Activated naive CD4-positive, alpha-beta T cell treated with anti-CD3 and anti-CD28 coated beads, Interleukin-2, amount 50 U/mL, for 24 hours (primary cell): ENCODE results near the gene DENND1A.

Experiments
- H3K27ac Mint-ChIP-seq: one replicate; pipeline ENCODE4 v1.8.0; 2021; ENCODE audit warnings: mild to moderate bottlenecking, mixed read lengths
- H3K27me3 Mint-ChIP-seq: one replicate; pipeline ENCODE4 v1.8.0; 2021; ENCODE audit warnings: mixed read lengths
- H3K36me3 Mint-ChIP-seq: one replicate; pipeline ENCODE4 v1.8.0; 2021; ENCODE audit warnings: mixed read lengths
- H3K4me1 Mint-ChIP-seq: one replicate; pipeline ENCODE4 v1.8.0; 2021; ENCODE audit warnings: mixed read lengths
- H3K4me3 Mint-ChIP-seq: one replicate; pipeline ENCODE4 v1.8.0; 2021; ENCODE audit warnings: mild to moderate bottlenecking, mixed read lengths
- H3K9me3 Mint-ChIP-seq: one replicate; pipeline ENCODE4 v1.8.0; 2021; ENCODE audit warnings: mixed read lengths

Gene DENND1A

GRCh38 chr9:123702483-123702882 is 227.4 kb downstream of the DENND1A start:
- Mint-ChIP-seq H3K4me3 (no peak overlapping the region), H3K4me1 (no peaks in the 10 kb centered on the region), H3K36me3 (peaks cover 44% of the 10 kb centered on the region), H3K27ac (peak overlapping the region; percentile 30), H3K9me3 (peaks cover 34% of the 10 kb centered on the region), H3K27me3 (no peaks in the 10 kb centered on the region)

- Mint-ChIP-seq H3K9me3 (peaks cover 15% of the 10 kb centered on the region), H3K36me3 (peaks cover 28% of the 10 kb centered on the region)
These were observed 232.2 kb downstream of the DENND1A start for GRCh38 chr9:123697686-123698085.

GRCh38 chr9:123696476-123696875 is 233.4 kb downstream of the DENND1A start:
- Mint-ChIP-seq H3K36me3 (peaks cover 21% of the 10 kb centered on the region), H3K27ac (no peak overlapping the region), H3K4me3 (no peak overlapping the region), H3K9me3 (peaks cover 4% of the 10 kb centered on the region), H3K4me1 (peaks cover 6% of the 10 kb centered on the region), H3K27me3 (no peaks in the 10 kb centered on the region)

More at GRCh38 chr9:123697686-123698085, 232.2 kb downstream of the DENND1A start:
- Mint-ChIP-seq H3K4me3 (no peak overlapping the region), H3K27me3 (no peaks in the 10 kb centered on the region), H3K4me1 (peaks cover 6% of the 10 kb centered on the region), H3K27ac (no peak overlapping the region)

- peaks cover 6% of the 10 kb centered on the region for H3K4me1 Mint-ChIP-seq
- H3K9me3 Mint-ChIP-seq = no peaks in the 10 kb centered on the region
- peaks cover 19% of the 10 kb centered on the region for H3K36me3 Mint-ChIP-seq
These were observed 234.5 kb downstream of the DENND1A start for GRCh38 chr9:123695386-123695785.

GRCh38 chr9:123691765-123692303 is 238.1 kb downstream of the DENND1A start:
- H3K4me1 Mint-ChIP-seq = peaks cover 23% of the 10 kb centered on the region
- no peaks in the 10 kb centered on the region for H3K27me3 Mint-ChIP-seq
- no peak overlapping the region for H3K27ac Mint-ChIP-seq
- H3K4me3 Mint-ChIP-seq = no peak overlapping the region
- no peaks in the 10 kb centered on the region for H3K9me3 Mint-ChIP-seq
- H3K36me3 Mint-ChIP-seq = peaks cover 13% of the 10 kb centered on the region

More at GRCh38 chr9:123695386-123695785, 234.5 kb downstream of the DENND1A start:
- Mint-ChIP-seq H3K4me3 (no peak overlapping the region), H3K27me3 (no peaks in the 10 kb centered on the region), H3K27ac (no peak overlapping the region)

GRCh38 chr9:123689701-123690428 is 240.1 kb downstream of the DENND1A start:
- peaks cover 39% of the 10 kb centered on the region for H3K4me1 Mint-ChIP-seq
- peaks cover 13% of the 10 kb centered on the region for H3K36me3 Mint-ChIP-seq
- H3K4me3 Mint-ChIP-seq = no peak overlapping the region
- no peaks in the 10 kb centered on the region for H3K9me3 Mint-ChIP-seq
- H3K27me3 Mint-ChIP-seq = no peaks in the 10 kb centered on the region
- H3K27ac Mint-ChIP-seq = no peak overlapping the region

GRCh38 chr9:123687246-123687751 is 242.6 kb downstream of the DENND1A start:
- no peaks in the 10 kb centered on the region for H3K27me3 Mint-ChIP-seq
- no peaks in the 10 kb centered on the region for H3K9me3 Mint-ChIP-seq
- peaks cover 48% of the 10 kb centered on the region for H3K4me1 Mint-ChIP-seq
- H3K36me3 Mint-ChIP-seq = peaks cover 11% of the 10 kb centered on the region
- H3K4me3 Mint-ChIP-seq = no peak overlapping the region
- no peak overlapping the region for H3K27ac Mint-ChIP-seq

GRCh38 chr9:123686829-123687192 is 243.1 kb downstream of the DENND1A start:
- no peak overlapping the region for H3K4me3 Mint-ChIP-seq
- H3K27ac Mint-ChIP-seq = no peak overlapping the region
- peaks cover 48% of the 10 kb centered on the region for H3K4me1 Mint-ChIP-seq
- H3K9me3 Mint-ChIP-seq = no peaks in the 10 kb centered on the region
- H3K36me3 Mint-ChIP-seq = peaks cover 11% of the 10 kb centered on the region
- no peaks in the 10 kb centered on the region for H3K27me3 Mint-ChIP-seq

- H3K27ac Mint-ChIP-seq = no peak overlapping the region
These were observed 243.6 kb downstream of the DENND1A start for GRCh38 chr9:123686131-123686828.

GRCh38 chr9:123685489-123686083 is 244.3 kb downstream of the DENND1A start:
- Mint-ChIP-seq H3K4me3 (no peak overlapping the region), H3K9me3 (no peaks in the 10 kb centered on the region), H3K27ac (no peak overlapping the region), H3K4me1 (peaks cover 51% of the 10 kb centered on the region), H3K36me3 (peaks cover 14% of the 10 kb centered on the region), H3K27me3 (no peaks in the 10 kb centered on the region)

More at GRCh38 chr9:123686131-123686828, 243.6 kb downstream of the DENND1A start:
- Mint-ChIP-seq H3K4me1 (peaks cover 48% of the 10 kb centered on the region), H3K4me3 (no peak overlapping the region), H3K27me3 (no peaks in the 10 kb centered on the region), H3K36me3 (peaks cover 10% of the 10 kb centered on the region), H3K9me3 (no peaks in the 10 kb centered on the region)

GRCh38 chr9:123684393-123685149 is 245.4 kb downstream of the DENND1A start:
- Mint-ChIP-seq H3K4me3 (peak overlapping the region; percentile 2), H3K27me3 (no peaks in the 10 kb centered on the region), H3K36me3 (peaks cover 13% of the 10 kb centered on the region), H3K27ac (peak overlapping the region; percentile 1), H3K9me3 (no peaks in the 10 kb centered on the region), H3K4me1 (peaks cover 61% of the 10 kb centered on the region)

- Mint-ChIP-seq H3K4me3 (no peak overlapping the region), H3K9me3 (no peaks in the 10 kb centered on the region), H3K4me1 (peaks cover 56% of the 10 kb centered on the region), H3K36me3 (peaks cover 14% of the 10 kb centered on the region), H3K27me3 (no peaks in the 10 kb centered on the region), H3K27ac (no peak overlapping the region)
These were observed 247.2 kb downstream of the DENND1A start for GRCh38 chr9:123682746-123683145.

GRCh38 chr9:123680352-123680751 is 249.6 kb downstream of the DENND1A start:
- Mint-ChIP-seq H3K9me3 (no peaks in the 10 kb centered on the region), H3K4me3 (no peak overlapping the region), H3K36me3 (peaks cover 16% of the 10 kb centered on the region), H3K27me3 (no peaks in the 10 kb centered on the region), H3K27ac (no peak overlapping the region), H3K4me1 (peaks cover 35% of the 10 kb centered on the region)

GRCh38 chr9:123679330-123679987 is 250.5 kb downstream of the DENND1A start:
- Mint-ChIP-seq H3K27me3 (no peaks in the 10 kb centered on the region), H3K4me3 (no peak overlapping the region)

More at GRCh38 chr9:123679330-123679987, 250.5 kb downstream of the DENND1A start:
- H3K27ac Mint-ChIP-seq = no peak overlapping the region
- peaks cover 3% of the 10 kb centered on the region for H3K9me3 Mint-ChIP-seq
- peaks cover 18% of the 10 kb centered on the region for H3K36me3 Mint-ChIP-seq
- peaks cover 26% of the 10 kb centered on the region for H3K4me1 Mint-ChIP-seq
